HEK293T (cell line): Measurements from ENCODE around the gene PDK4.
A peak's percentile ranks its signal among the peaks of the same experiment; 100 is the strongest.

Experiments used
- CTCF ChIA-PET: fragments of 350-600 bp; formaldehyde crosslinking; extraction: SDS; loops from one replicate; lab custom pipeline; 2021; ENCODE audit warnings: antibody characterized with exemption, inconsistent platforms; lab: Yijun Ruan, JAX
- POLR2A ChIA-PET: fragments of 350-600 bp; formaldehyde crosslinking; extraction: SDS; loops from one replicate; lab custom pipeline; 2020; ENCODE audit warnings: antibody characterized with exemption, inconsistent platforms; lab: Yijun Ruan, JAX
- DNase-seq: peaks from one replicate; pipeline ENCODE4 v3.0.0; 2012; ENCODE audit warnings: mixed read lengths; ENCODE audit errors: extremely low spot score
- ARNT ChIP-seq: fragments of 450-650 bp; IDR thresholded peaks from 2 replicates; pipeline ENCODE4 v1.6.1; 2017; ENCODE audit warnings: mild to moderate bottlenecking
- BHLHE40 ChIP-seq: fragments of 450-650 bp; IDR thresholded peaks from 2 replicates; pipeline ENCODE4 v1.6.1; 2016; ENCODE audit warnings: mild to moderate bottlenecking, moderate library complexity, borderline replicate concordance
- CTBP1 ChIP-seq: fragments of 450-650 bp; IDR thresholded peaks from 2 replicates; pipeline ENCODE4 v1.6.1; 2016; ENCODE audit warnings: borderline replicate concordance
- ELF4 ChIP-seq: fragments of 450-650 bp; IDR thresholded peaks from 2 replicates; pipeline ENCODE4 v1.6.1; 2017; ENCODE audit warnings: antibody characterized with exemption
- FOXA1 ChIP-seq: fragments of 450-650 bp; IDR thresholded peaks from 2 replicates; pipeline ENCODE4 v1.6.1; 2016; ENCODE audit warnings: mild to moderate bottlenecking
- FOXK2 ChIP-seq: fragments of 450-650 bp; IDR thresholded peaks from 2 replicates; pipeline ENCODE4 v1.6.1; 2016; ENCODE audit warnings: mild to moderate bottlenecking
- FOXM1 ChIP-seq: fragments of 450-650 bp; IDR thresholded peaks from 2 replicates; pipeline ENCODE4 v1.6.1; 2017; ENCODE audit warnings: mild to moderate bottlenecking, borderline replicate concordance
- HDGF ChIP-seq: fragments of 450-650 bp; IDR thresholded peaks from 2 replicates; pipeline ENCODE4 v1.6.1; 2017; ENCODE audit warnings: antibody characterized with exemption, borderline replicate concordance
- L3MBTL2 ChIP-seq: fragments of 450-650 bp; conservative IDR thresholded peaks from 2 replicates; pipeline ENCODE4 v1.6.1; 2016; ENCODE audit warnings: mild to moderate bottlenecking
- LEF1 ChIP-seq: fragments of 450-650 bp; IDR thresholded peaks from 2 replicates; pipeline ENCODE4 v1.6.1; 2017; ENCODE audit warnings: mild to moderate bottlenecking, borderline replicate concordance
- NFRKB ChIP-seq: fragments of 450-650 bp; IDR thresholded peaks from 2 replicates; pipeline ENCODE4 v1.6.1; 2016; ENCODE audit warnings: mild to moderate bottlenecking, moderate library complexity
- PKNOX1 ChIP-seq: fragments of 450-650 bp; IDR thresholded peaks from 2 replicates; pipeline ENCODE4 v1.6.1; 2016
- SP1 ChIP-seq: fragments of 450-650 bp; IDR thresholded peaks from 2 replicates; pipeline ENCODE4 v1.6.1; 2017
- SUZ12 ChIP-seq: fragments of 450-650 bp; IDR thresholded peaks from 2 replicates; pipeline ENCODE4 v1.6.1; 2016; ENCODE audit warnings: mild to moderate bottlenecking
- TARDBP ChIP-seq: fragments of 450-650 bp; IDR thresholded peaks from 2 replicates; pipeline ENCODE4 v1.6.1; 2016
- ZNF384 ChIP-seq: fragments of 450-650 bp; IDR thresholded peaks from 2 replicates; pipeline ENCODE4 v1.6.1; 2016

Gene PDK4

GRCh38 chr7:95582578-95583293, 13.6 kb downstream of the PDK4 start:
- DNase-seq: no peak
- POLR2A ChIA-PET: no interaction called here
- CTCF ChIA-PET: no interaction called here
- no peak for TF ChIP-seq SP1
- TF ChIP-seq ELF4: no peak
- TF ChIP-seq PKNOX1: no peak
- TF ChIP-seq HDGF: no peak
- no peak for TF ChIP-seq FOXM1
- TF ChIP-seq TARDBP: no peak
- no peak for TF ChIP-seq CTBP1
- TF ChIP-seq NFRKB: no peak
- TF ChIP-seq L3MBTL2: no peak
- no peak for TF ChIP-seq ARNT
- TF ChIP-seq FOXK2: no peak
- TF ChIP-seq SUZ12: no peak

DNA sequence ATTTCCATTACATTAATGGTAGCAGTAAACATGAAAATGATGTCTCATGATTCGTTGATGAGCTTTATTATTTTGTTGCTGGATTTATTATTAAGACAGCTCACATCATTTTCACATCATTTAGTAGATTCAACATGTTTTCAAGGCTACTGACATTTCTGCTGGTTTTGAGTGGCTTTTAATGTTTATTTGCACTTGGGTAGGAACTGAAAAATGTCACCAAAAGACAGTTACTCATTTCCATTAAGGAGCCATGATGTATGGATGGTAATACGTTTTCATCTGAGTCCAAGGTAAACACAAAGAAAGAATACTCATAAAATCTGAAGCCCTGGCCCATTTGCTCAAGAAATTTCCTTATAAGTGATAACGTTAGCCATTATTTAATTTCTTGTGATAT, 14.8 kb downstream of the PDK4 start:
- CTCF ChIA-PET: no interaction called here
- no peak for DNase-seq
- TF ChIP-seq ARNT: no peak
- POLR2A ChIA-PET: no interaction called here

GRCh38 chr7:95579318-95579717, 17.0 kb downstream of the PDK4 start:
- CTCF ChIA-PET: no interaction called here
- TF ChIP-seq FOXK2 (no peak), ELF4 (no peak), BHLHE40 (no peak), ARNT (no peak), L3MBTL2 (no peak)
- POLR2A ChIA-PET: no interaction called here
- DNase-seq: no peak

- ChIA-PET CTCF (no interaction called here), POLR2A (no interaction called here)
- TF ChIP-seq FOXK2 (no peak), PKNOX1 (peak; percentile 33; the same call in 1 of the 2 replicates)
- DNase-seq: peak; percentile 31
Measured at GRCh38 chr7:95578299-95578855, 17.9 kb downstream of the PDK4 start.

GRCh38 chr7:95577137-95577536, 19.2 kb downstream of the PDK4 start:
- DNase-seq: no peak
- POLR2A ChIA-PET: no interaction called here
- CTCF ChIA-PET: no interaction called here
- TF ChIP-seq FOXM1: no peak
- TF ChIP-seq L3MBTL2: no peak
- no peak for TF ChIP-seq TARDBP
- TF ChIP-seq SP1: no peak
- no peak for TF ChIP-seq LEF1
- TF ChIP-seq HDGF: no peak
- TF ChIP-seq NFRKB: no peak
- TF ChIP-seq ZNF384: no peak
- no peak for TF ChIP-seq PKNOX1
- TF ChIP-seq FOXA1: no peak
- TF ChIP-seq ARNT: no peak
- TF ChIP-seq BHLHE40: no peak
- TF ChIP-seq CTBP1: no peak
- no peak for TF ChIP-seq FOXK2
- no peak for TF ChIP-seq ELF4
- TF ChIP-seq SUZ12: no peak

- no peak for TF ChIP-seq ELF4
- TF ChIP-seq BHLHE40: no peak
- TF ChIP-seq L3MBTL2: no peak
- no peak for TF ChIP-seq SUZ12
- TF ChIP-seq NFRKB: no peak
- TF ChIP-seq ZNF384: no peak
- no peak for TF ChIP-seq LEF1
- TF ChIP-seq TARDBP: no peak
- no peak for TF ChIP-seq FOXM1
- TF ChIP-seq HDGF: no peak
- TF ChIP-seq FOXK2: no peak
- TF ChIP-seq FOXA1: no peak
- no peak for TF ChIP-seq PKNOX1
- no peak for TF ChIP-seq SP1
- no peak for TF ChIP-seq ARNT
- ChIA-PET CTCF (no interaction called here), POLR2A (no interaction called here)
- DNase-seq: no peak
Measured at GRCh38 chr7:95569720-95570119, 26.6 kb downstream of the PDK4 start.
